ENCODE data around the gene CNN2. TPM values are rescaled to one million over a fixed set of nuclear protein-coding genes. Genes with fewer than 3 reads are reported as not detected.
A peak's percentile ranks its signal among the peaks of the same experiment; 100 is the strongest.

CNN2 gene
- total RNA-seq, 1 donor from 2014 or later: 226 TPM

DNA sequence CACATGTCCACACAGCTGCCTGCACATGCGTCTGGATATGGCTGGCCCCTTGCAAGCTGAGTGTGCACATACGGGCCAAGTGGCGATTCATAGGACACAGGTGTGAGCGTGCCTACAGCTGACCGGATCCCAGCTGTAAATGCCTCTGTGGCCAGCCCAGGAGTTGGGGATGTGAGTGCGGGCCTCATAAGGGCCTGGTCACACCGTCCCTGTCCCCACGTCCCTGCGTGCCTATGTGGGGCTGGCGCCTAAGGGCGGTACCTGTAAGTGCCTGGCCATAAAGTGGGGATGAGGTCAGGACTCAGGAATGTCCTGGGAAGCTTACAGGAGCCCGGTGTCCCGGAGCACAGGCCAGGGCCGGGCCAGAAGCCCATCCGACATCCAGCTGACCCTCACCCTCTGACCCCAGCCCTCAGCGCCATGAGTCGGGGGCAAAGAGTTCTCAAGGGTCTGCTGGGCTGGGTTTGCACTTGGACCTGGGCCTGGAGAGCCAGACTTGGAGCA lies 39.2 kb downstream of the CNN2 start:
- no peak for TF ChIP-seq CTCF (IDR thresholded peaks at IDR 0.05; ENCODE audit: unreplicated experiment)
- H3K27me3 Mint-ChIP-seq: peaks cover 26% of the 10 kb centered on the region
- DNase-seq (ENCODE audit: low spot score, unreplicated experiment): no peak
- H3K36me3 Mint-ChIP-seq (ENCODE audit: insufficient read depth): no peaks in the 10 kb centered on the region
- H3K9me3 Mint-ChIP-seq (ENCODE audit: low read depth): no peaks in the 10 kb centered on the region
- peak overlapping the region; percentile 26 for H3K4me3 Mint-ChIP-seq (ENCODE audit: low read depth)
- H3K4me1 Mint-ChIP-seq (ENCODE audit: low read depth): peaks cover 1% of the 10 kb centered on the region
- H3K27ac Mint-ChIP-seq: peak overlapping the region; percentile 24

DNA sequence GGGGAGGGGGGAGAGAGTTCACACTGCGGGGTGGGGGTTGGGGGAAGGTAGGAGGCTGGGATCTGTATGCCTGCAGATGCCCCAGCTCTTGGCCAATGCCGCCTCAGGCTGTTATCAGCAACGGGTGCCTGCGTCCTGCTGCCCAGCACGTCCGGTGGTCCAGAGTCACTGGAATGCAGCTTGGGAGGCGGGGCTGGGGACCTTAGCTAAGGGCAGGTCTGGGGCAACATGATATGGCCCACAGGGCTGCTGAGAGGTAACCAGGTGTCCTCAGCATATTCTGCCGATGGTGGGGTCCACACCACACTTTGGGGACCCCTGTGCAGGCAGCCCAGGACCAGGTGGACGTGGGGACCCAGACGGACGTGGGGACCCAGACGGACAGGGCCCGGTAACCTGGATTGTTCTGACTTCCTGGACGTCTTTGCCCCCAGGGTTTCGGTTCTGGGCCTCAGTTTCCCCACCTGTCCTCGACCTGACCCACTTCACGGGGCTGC lies 39.9 kb downstream of the CNN2 start:
- Mint-ChIP-seq H3K9me3 (ENCODE audit: low read depth) (no peaks in the 10 kb centered on the region), H3K4me3 (ENCODE audit: low read depth) (no peak overlapping the region)
- no peak for DNase-seq (ENCODE audit: low spot score, unreplicated experiment)

GRCh38 chr19:1066748-1067340 lies 40.4 kb downstream of the CNN2 start, which contains the start of gene ARHGAP45:
Gene ARHGAP45, plus strand, starts transcription at chr19:1067167. Its CDS starts 239 bp downstream, at chr19:1067406.
- Mint-ChIP-seq H3K4me1 (ENCODE audit: low read depth) (peaks cover 2% of the 10 kb centered on the region), H3K9me3 (ENCODE audit: low read depth) (no peaks in the 10 kb centered on the region), H3K36me3 (ENCODE audit: insufficient read depth) (no peaks in the 10 kb centered on the region), H3K27me3 (peaks cover 32% of the 10 kb centered on the region), H3K27ac (peak within 1 kb of the TSS; percentile 24), H3K4me3 (ENCODE audit: low read depth) (peak within 1 kb of the TSS; percentile 24)
- no peak for DNase-seq (ENCODE audit: low spot score, unreplicated experiment)
- TF ChIP-seq CTCF (IDR thresholded peaks at IDR 0.05; ENCODE audit: unreplicated experiment): no peak

More for the DNA sequence above, 39.9 kb downstream of the CNN2 start:
- peaks cover 1% of the 10 kb centered on the region for H3K4me1 Mint-ChIP-seq (ENCODE audit: low read depth)
- H3K36me3 Mint-ChIP-seq (ENCODE audit: insufficient read depth): no peaks in the 10 kb centered on the region
- peaks cover 28% of the 10 kb centered on the region for H3K27me3 Mint-ChIP-seq
- peak overlapping the region; percentile 24 for H3K27ac Mint-ChIP-seq
- no peak for TF ChIP-seq CTCF (IDR thresholded peaks at IDR 0.05; ENCODE audit: unreplicated experiment)

GRCh38 chr19:1067341-1067957 lies 41.0 kb downstream of the CNN2 start:
- Mint-ChIP-seq H3K27me3 (peaks cover 38% of the 10 kb centered on the region), H3K36me3 (ENCODE audit: insufficient read depth) (no peaks in the 10 kb centered on the region), H3K27ac (no peak overlapping the region), H3K4me1 (ENCODE audit: low read depth) (peaks cover 3% of the 10 kb centered on the region), H3K9me3 (ENCODE audit: low read depth) (no peaks in the 10 kb centered on the region), H3K4me3 (ENCODE audit: low read depth) (no peak overlapping the region)
- no peak for DNase-seq (ENCODE audit: low spot score, unreplicated experiment)
- no peak for TF ChIP-seq CTCF (IDR thresholded peaks at IDR 0.05; ENCODE audit: unreplicated experiment)

DNA sequence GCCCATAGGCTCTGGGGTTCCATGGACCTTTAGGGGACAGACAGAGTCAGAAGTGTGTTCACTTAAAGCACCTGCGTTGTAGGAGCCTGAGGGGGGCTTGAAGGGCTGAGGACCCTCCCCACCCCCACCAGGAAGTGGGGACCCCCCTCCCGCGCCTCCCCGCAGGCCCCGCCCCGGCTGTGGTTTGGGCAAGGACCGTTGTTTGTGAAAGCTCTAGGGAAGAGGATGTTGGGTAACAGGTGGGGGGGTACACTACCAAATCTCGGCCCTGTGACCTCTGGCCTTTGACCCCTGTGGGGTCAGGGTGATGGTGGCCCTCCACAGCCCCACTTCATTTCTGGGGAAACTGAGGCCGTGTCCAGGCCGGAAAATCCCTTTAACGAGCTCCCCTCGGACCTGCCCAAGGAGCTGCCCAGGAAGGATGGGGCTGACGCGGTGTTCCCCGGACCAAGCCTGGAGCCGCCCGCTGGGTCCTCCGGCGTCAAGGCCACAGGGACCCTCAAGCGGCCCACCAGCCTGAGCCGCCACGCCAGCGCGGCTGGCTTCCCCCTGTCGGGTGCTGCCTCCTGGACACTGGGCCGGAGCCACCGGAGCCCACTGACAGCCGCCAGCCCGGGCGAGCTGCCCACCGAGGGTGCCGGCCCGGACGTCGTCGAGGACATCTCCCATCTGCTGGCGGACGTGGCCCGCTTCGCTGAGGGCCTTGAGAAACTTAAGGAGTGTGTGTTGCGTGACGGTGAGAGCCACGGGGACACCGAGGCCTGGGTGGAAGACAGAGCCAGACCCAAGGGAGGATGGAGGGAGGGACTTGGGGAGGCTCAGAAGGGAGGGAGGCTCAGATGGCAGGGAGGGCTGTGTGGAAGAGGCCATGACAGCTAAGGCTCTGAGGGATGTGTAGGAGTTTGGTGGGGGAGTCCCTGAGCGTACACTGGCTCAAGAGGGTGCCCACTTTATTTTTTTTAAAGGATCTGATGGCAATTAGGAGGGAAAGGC lies 41.9 kb downstream of the CNN2 start:
- H3K36me3 Mint-ChIP-seq (ENCODE audit: insufficient read depth): no peaks in the 10 kb centered on the region

More for the DNA sequence above, 41.9 kb downstream of the CNN2 start:
- no peak for TF ChIP-seq CTCF (IDR thresholded peaks at IDR 0.05; ENCODE audit: unreplicated experiment)
- peaks cover 46% of the 10 kb centered on the region for H3K27me3 Mint-ChIP-seq
- H3K9me3 Mint-ChIP-seq (ENCODE audit: low read depth): no peaks in the 10 kb centered on the region
- no peak for DNase-seq (ENCODE audit: low spot score, unreplicated experiment)
- no peak overlapping the region for H3K4me3 Mint-ChIP-seq (ENCODE audit: low read depth)
- no peak overlapping the region for H3K27ac Mint-ChIP-seq
- H3K4me1 Mint-ChIP-seq (ENCODE audit: low read depth): peaks cover 3% of the 10 kb centered on the region
